Endothelial cell of umbilical vein (primary cell): ENCODE data around the gene NKX2-4.

ENCODE experiments used
- MAX ChIP-seq: IDR thresholded peaks from 2 replicates; pipeline ENCODE4 v1.6.1; 2011; ENCODE audit not compliant: insufficient read depth, insufficient read length
- POLR2A ChIP-seq: IDR thresholded peaks from 2 replicates; pipeline ENCODE4 v1.6.1; 2012; ENCODE audit warnings: low read depth, mild to moderate bottlenecking, control low read depth, low read length
- TF ChIP-seq, protein P1 (sequence below), 2 donors: IDR thresholded peaks; 1 replicate in 1 of 2; 2 replicates in 1 of 2; pipeline ENCODE4 v1.5.1; 2011; ENCODE audit warnings: low read length in 2 of 2, mild to moderate bottlenecking in 2 of 2, moderate library complexity in 2 of 2, control low read depth in 1 of 2, inconsistent platforms in 1 of 2, low read depth in 1 of 2; ENCODE audit not compliant: insufficient read depth in 1 of 2; ENCODE audit errors: extremely low read depth in 1 of 2

GRCh38 chr20:21368791-21369190, 28.5 kb downstream of the NKX2-4 start:
- TF ChIP-seq, protein P1, sequence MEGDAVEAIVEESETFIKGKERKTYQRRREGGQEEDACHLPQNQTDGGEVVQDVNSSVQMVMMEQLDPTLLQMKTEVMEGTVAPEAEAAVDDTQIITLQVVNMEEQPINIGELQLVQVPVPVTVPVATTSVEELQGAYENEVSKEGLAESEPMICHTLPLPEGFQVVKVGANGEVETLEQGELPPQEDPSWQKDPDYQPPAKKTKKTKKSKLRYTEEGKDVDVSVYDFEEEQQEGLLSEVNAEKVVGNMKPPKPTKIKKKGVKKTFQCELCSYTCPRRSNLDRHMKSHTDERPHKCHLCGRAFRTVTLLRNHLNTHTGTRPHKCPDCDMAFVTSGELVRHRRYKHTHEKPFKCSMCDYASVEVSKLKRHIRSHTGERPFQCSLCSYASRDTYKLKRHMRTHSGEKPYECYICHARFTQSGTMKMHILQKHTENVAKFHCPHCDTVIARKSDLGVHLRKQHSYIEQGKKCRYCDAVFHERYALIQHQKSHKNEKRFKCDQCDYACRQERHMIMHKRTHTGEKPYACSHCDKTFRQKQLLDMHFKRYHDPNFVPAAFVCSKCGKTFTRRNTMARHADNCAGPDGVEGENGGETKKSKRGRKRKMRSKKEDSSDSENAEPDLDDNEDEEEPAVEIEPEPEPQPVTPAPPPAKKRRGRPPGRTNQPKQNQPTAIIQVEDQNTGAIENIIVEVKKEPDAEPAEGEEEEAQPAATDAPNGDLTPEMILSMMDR (IDR thresholded peaks at IDR 0.05; ENCODE audit: extremely low read depth in 1 of 2, insufficient read depth in 1 of 2, low read depth in 1 of 2, low read length in 2 of 2) = no peak
- no peak for TF ChIP-seq MAX
- TF ChIP-seq POLR2A = no peak
